Omental fat pad (tissue), 4 donors: Measurements from ENCODE around the gene LHFPL2. TPM values are rescaled to one million over a fixed set of nuclear protein-coding genes. Genes with fewer than 3 reads are reported as not detected.

Source experiments
- ATAC-seq: fragments of 150-250 bp; one replicate; pipeline ENCODE4 v1.9.1; 2016; ENCODE audit warnings: mild to moderate bottlenecking, moderate library complexity; ENCODE audit not compliant: low FRiP score
- DNase-seq: peaks from one replicate; pipeline ENCODE4 v3.0.0-alpha.2; 2019; ENCODE audit warnings: low spot score
- CTCF ChIP-seq, 3 donors: fragments of 450-650 bp; IDR thresholded peaks; one replicate each; pipeline ENCODE4 v1.5.1; 2016 to 2017; ENCODE audit warnings: antibody characterized with exemption in 3 of 3, mild to moderate bottlenecking in 3 of 3, moderate library complexity in 2 of 3
- total RNA-seq, 4 donors: library from RNA; depleted of rRNA; stranded (reverse); fragments of >200 nt; gene quantifications; one replicate each; pipeline ENCODE4 v1.1.0, GENCODE V29; 2016

Gene LHFPL2
- total RNA-seq, 4 donors from 2014 or later = 37.1 to 146 (median 45.9) TPM

DNA sequence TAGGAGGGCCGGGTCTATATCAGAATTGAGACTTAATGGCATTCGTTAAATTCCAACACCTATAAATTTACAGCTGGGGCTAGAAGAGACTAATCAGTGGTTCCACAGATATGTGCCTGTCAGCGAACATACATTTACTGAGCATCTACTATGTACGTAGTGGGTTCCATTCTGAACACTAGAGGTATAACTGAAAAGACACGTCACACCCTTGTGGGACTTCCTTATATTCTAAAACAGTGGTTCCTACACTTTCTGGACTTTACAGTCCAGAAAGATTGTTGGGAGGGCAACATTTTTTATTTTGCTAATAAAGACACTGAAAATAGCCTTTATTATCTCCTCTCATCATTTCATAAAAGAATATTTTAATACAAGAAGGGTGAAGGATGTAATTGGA is 147.7 kb downstream of the LHFPL2 start:
- no peak for TF ChIP-seq CTCF (IDR thresholded peaks at IDR 0.05)
- DNase-seq (no peak), ATAC-seq (no peak)

GRCh38 chr5:78500028-78500427 is 148.5 kb downstream of the LHFPL2 start:
- no peak for ATAC-seq
- no peak for TF ChIP-seq CTCF (IDR thresholded peaks at IDR 0.05)
- no peak for DNase-seq

DNA sequence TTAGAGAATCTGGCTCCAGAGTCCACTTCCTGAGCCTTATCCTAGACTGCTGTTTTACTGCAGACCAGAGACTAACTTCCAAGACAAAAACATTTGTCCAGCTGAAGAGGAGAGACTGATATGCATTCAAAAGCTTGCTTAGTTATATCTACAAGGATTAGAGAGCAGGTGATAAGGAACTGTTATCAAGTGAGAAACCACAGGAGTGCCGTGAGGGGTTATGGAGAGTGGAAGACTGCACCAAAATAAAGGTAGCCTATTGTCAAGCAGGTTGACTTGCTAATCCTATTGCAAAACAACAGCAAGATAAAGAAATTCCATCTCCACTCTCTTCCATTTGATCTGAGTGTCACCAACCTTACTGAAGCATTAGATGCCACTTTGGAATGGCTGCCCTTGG is 149.1 kb downstream of the LHFPL2 start:
- ATAC-seq (no peak), DNase-seq (no peak)
- no peak for TF ChIP-seq CTCF (IDR thresholded peaks at IDR 0.05)

DNA sequence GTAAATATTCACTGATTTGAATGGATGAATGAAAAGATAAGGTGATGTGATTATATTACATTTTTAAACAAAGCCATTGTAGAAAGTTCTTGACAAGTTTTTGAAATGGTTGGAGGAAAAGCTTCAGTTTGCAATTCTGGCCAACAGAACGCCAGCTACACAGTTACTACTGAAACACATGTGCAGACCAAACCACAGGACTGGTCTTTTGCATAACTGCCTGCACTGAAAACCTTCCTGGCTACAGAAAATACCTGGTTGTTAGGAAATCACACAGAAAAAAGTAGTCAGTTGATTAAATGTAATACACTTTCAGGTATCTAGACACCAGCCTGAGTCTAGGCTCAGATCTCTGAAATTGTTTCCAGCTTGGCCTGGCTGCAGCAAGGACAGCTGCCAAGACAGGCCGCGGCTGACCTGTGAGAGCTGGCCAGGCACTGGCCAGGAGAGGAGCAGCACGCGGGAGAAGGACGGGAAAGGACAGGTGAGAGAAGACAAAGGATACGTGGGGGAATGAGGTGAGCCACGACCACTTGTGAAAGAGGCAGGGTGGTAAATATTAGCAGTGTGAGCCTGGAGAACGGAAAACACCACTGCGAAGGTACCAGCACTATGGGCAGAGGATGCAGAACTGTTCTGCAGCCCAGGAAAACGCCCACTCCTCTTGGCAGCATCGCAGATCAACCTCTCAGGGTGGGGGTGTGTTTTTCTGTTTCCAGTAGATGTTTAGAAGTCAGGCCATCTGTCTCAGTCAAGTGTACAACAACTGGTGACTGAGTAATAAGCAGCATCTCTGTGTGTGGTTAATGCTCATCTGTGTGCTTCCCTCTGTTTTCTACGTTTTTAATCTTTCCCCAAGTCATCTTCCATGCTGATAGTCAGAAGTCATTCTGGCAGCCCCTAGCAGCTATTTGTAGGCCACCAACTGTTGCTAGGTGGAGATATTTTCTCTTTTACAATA is 150.7 kb downstream of the LHFPL2 start:
- DNase-seq (no peak), ATAC-seq (peak; percentile 52)
- TF ChIP-seq CTCF (IDR thresholded peaks at IDR 0.05) = no peak

DNA sequence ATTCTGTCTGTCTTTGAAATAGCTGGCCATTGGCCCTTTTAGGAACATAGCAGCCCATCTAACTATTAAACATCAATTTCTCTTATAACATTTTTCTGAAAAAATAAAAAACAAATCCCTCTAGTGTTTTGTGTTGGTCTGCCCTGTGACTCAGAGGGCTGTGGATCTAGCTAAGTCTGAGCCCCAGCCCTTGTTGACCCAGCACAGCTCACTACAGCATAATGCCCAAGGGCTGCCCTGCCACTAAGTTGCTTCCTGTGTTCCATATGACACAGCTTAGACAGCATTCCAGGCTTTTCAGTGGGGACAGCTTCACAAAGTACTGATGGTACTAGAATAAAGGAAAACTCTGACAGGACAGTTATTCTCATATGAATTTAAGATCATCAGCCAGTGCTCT is 152.2 kb downstream of the LHFPL2 start:
- DNase-seq (no peak), ATAC-seq (no peak)

GRCh38 chr5:78495800-78496199 is 152.8 kb downstream of the LHFPL2 start:
- ATAC-seq (no peak), DNase-seq (no peak)
- TF ChIP-seq CTCF (IDR thresholded peaks at IDR 0.05) = no peak

More for the DNA sequence above, 152.2 kb downstream of the LHFPL2 start:
- TF ChIP-seq CTCF (IDR thresholded peaks at IDR 0.05) = no peak

- TF ChIP-seq CTCF (IDR thresholded peaks at IDR 0.05) = no peak
- ATAC-seq = no peak
- no peak for DNase-seq
These were observed 155.9 kb downstream of the LHFPL2 start for GRCh38 chr5:78492650-78493049.
